Peyer's patch (tissue), 4 donors: ENCODE data around the gene CRAMP1. TPM values are rescaled to one million over a fixed set of nuclear protein-coding genes. Genes with fewer than 3 reads are reported as not detected.

Experiments
- DNase-seq, 3 donors: peaks; one replicate each; pipeline ENCODE4 v3.0.0-alpha.2; 2017 to 2019
- H3K27ac ChIP-seq, 4 donors: fragments of 200-600 bp; sonication (generic); one replicate each; pipeline ENCODE4 v1.5.1; 2016 to 2019
- H3K27me3 ChIP-seq, 2 donors: fragments of 200-600 bp; sonication (generic); one replicate each; pipeline ENCODE4 v1.5.1; 2019
- H3K36me3 ChIP-seq, 3 donors: fragments of 200-600 bp; sonication (generic); one replicate each; pipeline ENCODE4 v1.5.1; 2016 to 2019
- H3K4me1 ChIP-seq, 4 donors: fragments of 200-600 bp; sonication (generic); one replicate each; pipeline ENCODE4 v1.5.1; 2016 to 2019
- H3K4me3 ChIP-seq, 4 donors: fragments of 200-600 bp; sonication (generic); 1 replicate in 3 of 4; 2 replicates in 1 of 4; pipeline ENCODE4 v1.5.1; 2016 to 2019; ENCODE audit warnings: mild to moderate bottlenecking in 1 of 4
- H3K9me3 ChIP-seq, 4 donors: fragments of 200-600 bp; sonication (generic); one replicate each; pipeline ENCODE4 v1.5.1; 2016 to 2019; ENCODE audit warnings: mild to moderate bottlenecking in 1 of 4
- POLR2A ChIP-seq, 2 donors: fragments of 450-650 bp; IDR thresholded peaks; one replicate each; pipeline ENCODE4 v1.5.1; 2017; ENCODE audit warnings: antibody characterized with exemption in 2 of 2, mild to moderate bottlenecking in 2 of 2, moderate library complexity in 2 of 2
- total RNA-seq, 4 donors: library from RNA; depleted of rRNA; stranded (reverse); fragments of >200 nt; gene quantifications; one replicate each; pipeline ENCODE4 v1.1.0, GENCODE V29; 2016
- TF ChIP-seq, protein P1 (sequence below), 6 experiments: fragments of 450-650 bp in 4 of 6; fragments of 200-600 bp in 2 of 6; sonication (generic) in 1 of 6; IDR thresholded peaks; one replicate each; pipeline ENCODE4 v1.5.1; 2017 to 2019; ENCODE audit warnings: antibody characterized with exemption in 6 of 6, mild to moderate bottlenecking in 3 of 6, moderate library complexity in 1 of 6

Gene CRAMP1
- total RNA-seq, 4 donors from 2014 or later = 16.5 to 37.1 (median 20.0) TPM

DNA sequence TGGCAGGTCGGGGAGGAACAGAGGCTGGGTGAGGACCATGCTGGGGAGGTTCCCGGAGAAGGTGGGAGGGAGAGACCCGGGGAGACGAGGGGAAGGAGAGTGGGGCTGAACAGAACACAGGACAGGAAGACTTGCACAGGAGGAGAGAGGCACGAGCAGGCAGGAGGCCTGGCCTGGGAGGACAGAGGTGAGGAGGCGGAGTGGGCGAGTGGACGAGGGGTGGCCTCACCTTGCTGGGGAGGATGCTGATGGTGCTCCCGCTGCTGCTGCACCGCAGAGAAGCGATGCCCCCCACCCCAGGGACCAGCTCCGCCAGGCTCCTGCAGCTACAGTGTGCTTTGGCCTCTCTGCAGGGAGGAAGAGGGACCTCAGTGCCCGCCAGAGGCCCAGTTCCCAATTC is 44.2 kb upstream of the CRAMP1 start:
- no peak overlapping the region for H3K27ac ChIP-seq
- no peak for TF ChIP-seq POLR2A (IDR thresholded peaks at IDR 0.05)
- TF ChIP-seq, protein P1, sequence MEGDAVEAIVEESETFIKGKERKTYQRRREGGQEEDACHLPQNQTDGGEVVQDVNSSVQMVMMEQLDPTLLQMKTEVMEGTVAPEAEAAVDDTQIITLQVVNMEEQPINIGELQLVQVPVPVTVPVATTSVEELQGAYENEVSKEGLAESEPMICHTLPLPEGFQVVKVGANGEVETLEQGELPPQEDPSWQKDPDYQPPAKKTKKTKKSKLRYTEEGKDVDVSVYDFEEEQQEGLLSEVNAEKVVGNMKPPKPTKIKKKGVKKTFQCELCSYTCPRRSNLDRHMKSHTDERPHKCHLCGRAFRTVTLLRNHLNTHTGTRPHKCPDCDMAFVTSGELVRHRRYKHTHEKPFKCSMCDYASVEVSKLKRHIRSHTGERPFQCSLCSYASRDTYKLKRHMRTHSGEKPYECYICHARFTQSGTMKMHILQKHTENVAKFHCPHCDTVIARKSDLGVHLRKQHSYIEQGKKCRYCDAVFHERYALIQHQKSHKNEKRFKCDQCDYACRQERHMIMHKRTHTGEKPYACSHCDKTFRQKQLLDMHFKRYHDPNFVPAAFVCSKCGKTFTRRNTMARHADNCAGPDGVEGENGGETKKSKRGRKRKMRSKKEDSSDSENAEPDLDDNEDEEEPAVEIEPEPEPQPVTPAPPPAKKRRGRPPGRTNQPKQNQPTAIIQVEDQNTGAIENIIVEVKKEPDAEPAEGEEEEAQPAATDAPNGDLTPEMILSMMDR (IDR thresholded peaks at IDR 0.05) = no peak
- H3K27me3 ChIP-seq = no peaks in the 10 kb centered on the region
- H3K9me3 ChIP-seq = no peaks in the 10 kb centered on the region
- no peak for DNase-seq
- H3K36me3 ChIP-seq = peaks cover 0 to 3% (median 0%) of the 10 kb centered on the region in 3 donors
- no peak overlapping the region for H3K4me3 ChIP-seq
- H3K4me1 ChIP-seq = no peaks in the 10 kb centered on the region

DNA sequence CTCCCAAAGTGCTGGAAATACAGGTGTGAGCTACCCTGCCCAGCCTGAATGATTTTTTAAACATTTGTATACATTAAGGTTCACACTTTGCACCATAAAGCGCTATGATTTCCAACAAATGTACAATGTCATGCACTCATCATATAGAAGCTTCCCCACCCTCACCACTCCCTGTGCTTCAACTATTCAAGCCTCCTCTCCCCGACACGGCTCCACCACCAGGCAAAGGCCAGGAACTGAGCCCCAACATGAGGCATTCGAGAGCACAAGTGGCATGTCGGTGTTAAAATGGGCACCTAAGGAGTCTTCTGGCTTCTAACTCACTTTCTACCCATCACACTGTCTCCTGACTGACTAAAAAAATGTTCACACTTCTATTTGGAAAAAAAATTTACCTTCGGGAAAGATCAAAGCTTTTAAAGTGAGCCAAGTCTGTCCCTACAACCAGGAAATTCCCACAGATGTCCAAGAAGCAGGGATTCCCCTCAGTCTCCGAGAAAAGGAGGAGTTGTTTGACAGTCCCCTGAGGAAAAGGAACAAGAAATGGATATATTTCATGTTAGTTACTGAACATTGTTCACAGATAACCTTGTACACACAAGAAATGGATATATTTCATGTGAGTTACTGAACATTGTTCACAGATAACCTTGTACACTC is 41.0 kb upstream of the CRAMP1 start:
- DNase-seq = no peak
- Histone ChIP-seq H3K36me3 (peaks cover 0 to 3% (median 0%) of the 10 kb centered on the region in 3 donors), H3K27ac (no peak overlapping the region), H3K4me1 (no peaks in the 10 kb centered on the region), H3K4me3 (no peak overlapping the region), H3K27me3 (no peaks in the 10 kb centered on the region), H3K9me3 (no peaks in the 10 kb centered on the region)
- TF ChIP-seq, protein P1 (IDR thresholded peaks at IDR 0.05) = no peak
- TF ChIP-seq POLR2A (IDR thresholded peaks at IDR 0.05) = no peak

DNA sequence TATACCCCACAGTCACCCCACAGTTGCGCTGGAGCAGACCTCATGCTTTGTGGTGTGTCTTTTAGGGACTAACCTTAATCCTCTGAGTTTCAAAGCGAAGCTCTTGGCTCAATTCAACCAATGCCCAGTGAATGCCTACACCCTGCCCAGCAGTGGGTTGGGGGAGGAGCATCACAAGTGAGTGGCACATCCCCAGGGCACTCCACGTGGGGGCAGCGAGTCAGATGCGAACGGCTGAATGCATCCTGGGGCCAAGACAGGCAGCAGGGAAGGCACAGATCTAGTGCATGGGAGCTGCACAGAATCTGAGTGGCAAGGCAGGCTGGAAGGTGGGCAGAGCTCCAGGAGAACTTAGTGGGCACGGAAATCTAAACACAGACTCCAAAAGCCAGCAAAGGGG is 39.5 kb upstream of the CRAMP1 start:
- H3K4me3 ChIP-seq = no peak overlapping the region
- DNase-seq = no peak
- no peak for TF ChIP-seq POLR2A (IDR thresholded peaks at IDR 0.05)
- TF ChIP-seq, protein P1 (IDR thresholded peaks at IDR 0.05) = no peak
- H3K9me3 ChIP-seq = no peaks in the 10 kb centered on the region
- peaks cover 0 to 3% (median 0%) of the 10 kb centered on the region in 3 donors for H3K36me3 ChIP-seq
- no peaks in the 10 kb centered on the region for H3K27me3 ChIP-seq
- H3K27ac ChIP-seq = no peak overlapping the region
- H3K4me1 ChIP-seq = no peaks in the 10 kb centered on the region

DNA sequence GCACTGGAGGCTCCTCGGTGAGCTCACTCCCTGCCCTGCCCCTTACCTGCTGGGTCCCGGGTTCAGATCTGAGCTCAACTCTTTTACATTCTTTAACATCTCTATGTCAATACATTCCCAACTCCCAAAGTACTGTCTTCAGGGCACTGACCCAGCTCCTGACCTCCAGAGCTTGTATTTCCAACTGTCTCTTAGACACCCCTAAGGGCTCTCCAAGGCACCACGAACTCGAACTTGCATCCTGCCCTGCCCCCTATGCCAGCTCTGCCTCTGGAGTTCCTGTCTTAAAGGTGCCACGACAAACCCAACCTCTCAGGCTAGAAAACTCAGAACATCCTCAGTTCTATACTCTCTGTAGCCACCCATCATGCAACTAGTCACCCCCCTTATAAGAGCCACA is 38.9 kb upstream of the CRAMP1 start:
- no peaks in the 10 kb centered on the region for H3K27me3 ChIP-seq
- no peaks in the 10 kb centered on the region for H3K4me1 ChIP-seq
- DNase-seq = no peak
- H3K27ac ChIP-seq = no peak overlapping the region
- peaks cover 0 to 3% (median 0%) of the 10 kb centered on the region in 3 donors for H3K36me3 ChIP-seq
- H3K4me3 ChIP-seq = no peak overlapping the region
- no peak for TF ChIP-seq POLR2A (IDR thresholded peaks at IDR 0.05)
- TF ChIP-seq, protein P1 (IDR thresholded peaks at IDR 0.05) = no peak
- H3K9me3 ChIP-seq = no peaks in the 10 kb centered on the region

DNA sequence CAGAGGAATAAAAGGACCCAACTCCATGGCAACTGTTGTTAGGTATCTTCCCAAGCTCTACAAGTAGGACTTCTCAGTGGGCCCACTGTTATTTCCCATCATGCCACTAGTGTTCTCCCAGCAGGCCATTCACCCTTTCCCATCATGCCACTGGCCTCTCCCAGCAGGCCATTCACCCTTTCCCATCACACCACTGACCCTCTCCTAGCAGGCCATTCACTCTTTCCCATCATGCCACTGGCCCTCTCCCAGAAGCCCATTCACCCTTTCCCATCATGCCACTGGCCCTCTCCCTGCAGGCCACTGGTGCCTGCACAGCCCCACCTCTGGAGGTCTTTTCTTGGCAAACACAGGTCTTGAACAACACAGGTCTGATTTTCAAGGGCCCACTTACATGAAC is 36.6 kb upstream of the CRAMP1 start:
- TF ChIP-seq, protein P1 (IDR thresholded peaks at IDR 0.05) = no peak
- no peak for TF ChIP-seq POLR2A (IDR thresholded peaks at IDR 0.05)
- H3K9me3 ChIP-seq = no peaks in the 10 kb centered on the region
- DNase-seq = no peak
- H3K4me3 ChIP-seq = no peak overlapping the region
- H3K4me1 ChIP-seq = no peaks in the 10 kb centered on the region
- no peak overlapping the region for H3K27ac ChIP-seq
- H3K27me3 ChIP-seq = no peaks in the 10 kb centered on the region
- H3K36me3 ChIP-seq = peaks cover 0 to 3% (median 0%) of the 10 kb centered on the region in 3 donors
